SU-DHL-6 (cell line): ENCODE results near the gene ITGB8.

Source experiments
- EZH2phosphoT487 ChIP-seq: fragments of 200-600 bp; sonication (generic), shearing (Covaris generic); conservative IDR thresholded peaks from 2 replicates; pipeline ENCODE4 v1.6.1; 2018; ENCODE audit warnings: mild to moderate bottlenecking, antibody characterized with exemption, low read length, moderate library complexity, mixed read lengths
- TF ChIP-seq, protein P1 (sequence below): fragments of 200-600 bp; sonication (generic); IDR thresholded peaks from one replicate; pipeline ENCODE4 v1.5.1; 2017; ENCODE audit warnings: antibody characterized with exemption, mild to moderate bottlenecking, low read length, moderate library complexity; ENCODE audit not compliant: insufficient read depth, poor library complexity, severe bottlenecking

DNA sequence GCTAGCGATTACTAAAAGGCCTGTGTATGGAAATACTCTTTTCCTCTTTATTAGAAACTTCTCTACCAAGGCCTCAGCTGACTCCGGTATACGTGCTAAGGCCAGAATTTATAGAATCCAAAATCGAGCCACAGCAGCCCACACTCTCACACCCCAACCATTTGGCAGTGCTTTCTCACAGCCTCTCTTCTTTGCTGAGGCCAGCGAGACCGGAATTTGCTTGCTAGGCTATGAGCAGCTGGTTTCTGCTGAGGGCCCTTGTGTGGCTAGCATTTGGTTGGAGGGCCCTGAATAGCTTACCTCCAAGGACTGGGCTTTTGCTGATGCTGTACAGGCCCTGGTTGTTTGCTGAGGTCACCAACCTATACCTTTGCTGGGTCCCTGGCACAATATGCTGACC is 46.1 kb downstream of the ITGB8 start:
- TF ChIP-seq, protein P1, sequence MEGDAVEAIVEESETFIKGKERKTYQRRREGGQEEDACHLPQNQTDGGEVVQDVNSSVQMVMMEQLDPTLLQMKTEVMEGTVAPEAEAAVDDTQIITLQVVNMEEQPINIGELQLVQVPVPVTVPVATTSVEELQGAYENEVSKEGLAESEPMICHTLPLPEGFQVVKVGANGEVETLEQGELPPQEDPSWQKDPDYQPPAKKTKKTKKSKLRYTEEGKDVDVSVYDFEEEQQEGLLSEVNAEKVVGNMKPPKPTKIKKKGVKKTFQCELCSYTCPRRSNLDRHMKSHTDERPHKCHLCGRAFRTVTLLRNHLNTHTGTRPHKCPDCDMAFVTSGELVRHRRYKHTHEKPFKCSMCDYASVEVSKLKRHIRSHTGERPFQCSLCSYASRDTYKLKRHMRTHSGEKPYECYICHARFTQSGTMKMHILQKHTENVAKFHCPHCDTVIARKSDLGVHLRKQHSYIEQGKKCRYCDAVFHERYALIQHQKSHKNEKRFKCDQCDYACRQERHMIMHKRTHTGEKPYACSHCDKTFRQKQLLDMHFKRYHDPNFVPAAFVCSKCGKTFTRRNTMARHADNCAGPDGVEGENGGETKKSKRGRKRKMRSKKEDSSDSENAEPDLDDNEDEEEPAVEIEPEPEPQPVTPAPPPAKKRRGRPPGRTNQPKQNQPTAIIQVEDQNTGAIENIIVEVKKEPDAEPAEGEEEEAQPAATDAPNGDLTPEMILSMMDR: no peak
- TF ChIP-seq EZH2phosphoT487: no peak
